ENCODE data around the gene MYADML2.
"Not testable (repeated sequence)": the region's sequence is repeated elsewhere in the genome, so short reads cannot be mapped to it uniquely, and the experiment has no call there.

MYADML2 gene

DNA sequence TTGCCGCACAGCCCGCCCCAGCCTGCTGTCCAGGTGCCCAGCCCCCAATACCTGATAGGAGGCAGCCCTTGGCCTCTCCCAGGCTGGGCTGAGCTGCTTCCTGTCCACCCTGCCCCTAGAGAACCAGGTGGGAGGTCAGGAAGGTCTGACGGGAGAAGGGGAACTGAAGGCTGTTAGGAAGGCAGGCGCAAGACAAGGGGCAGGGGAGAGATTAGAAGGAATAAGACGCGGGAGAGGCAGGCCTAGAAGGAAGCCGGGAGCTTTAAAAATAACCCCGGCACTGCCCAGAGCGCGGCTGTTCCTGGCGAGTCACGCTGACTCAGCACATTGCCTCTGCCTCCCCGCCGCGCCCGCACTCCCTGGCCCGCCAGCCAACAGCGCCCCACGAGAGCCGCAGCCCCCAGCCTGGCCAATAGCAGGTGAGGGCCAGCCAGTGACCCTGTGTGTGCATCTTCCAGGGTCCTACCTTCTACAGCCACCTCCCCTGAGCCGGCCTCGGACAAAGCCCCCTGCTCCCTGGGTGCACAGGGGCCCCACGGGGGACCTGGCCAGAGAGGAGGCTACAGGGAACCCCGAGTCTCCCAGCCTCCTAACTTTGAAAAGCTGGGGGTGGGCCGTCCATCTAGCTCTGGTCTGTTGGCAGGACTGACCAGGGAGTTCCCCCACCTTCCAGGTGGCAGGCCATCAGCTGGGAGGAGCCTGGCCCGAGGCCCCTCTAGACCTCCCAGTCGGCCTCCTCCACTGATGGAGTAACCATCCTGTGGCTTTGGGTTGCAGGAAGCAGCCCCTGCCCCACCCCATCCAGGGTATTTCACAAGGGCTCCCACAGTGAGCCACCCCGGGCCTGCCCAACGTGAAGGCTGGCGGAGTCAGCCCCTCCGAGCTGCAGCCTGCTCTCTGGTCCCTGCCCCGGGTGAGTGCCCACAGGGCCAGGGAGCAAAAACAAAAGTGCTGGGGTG is 23.5 kb downstream of the MYADML2 start:
- DNase-seq: peak; percentile 95

DNA sequence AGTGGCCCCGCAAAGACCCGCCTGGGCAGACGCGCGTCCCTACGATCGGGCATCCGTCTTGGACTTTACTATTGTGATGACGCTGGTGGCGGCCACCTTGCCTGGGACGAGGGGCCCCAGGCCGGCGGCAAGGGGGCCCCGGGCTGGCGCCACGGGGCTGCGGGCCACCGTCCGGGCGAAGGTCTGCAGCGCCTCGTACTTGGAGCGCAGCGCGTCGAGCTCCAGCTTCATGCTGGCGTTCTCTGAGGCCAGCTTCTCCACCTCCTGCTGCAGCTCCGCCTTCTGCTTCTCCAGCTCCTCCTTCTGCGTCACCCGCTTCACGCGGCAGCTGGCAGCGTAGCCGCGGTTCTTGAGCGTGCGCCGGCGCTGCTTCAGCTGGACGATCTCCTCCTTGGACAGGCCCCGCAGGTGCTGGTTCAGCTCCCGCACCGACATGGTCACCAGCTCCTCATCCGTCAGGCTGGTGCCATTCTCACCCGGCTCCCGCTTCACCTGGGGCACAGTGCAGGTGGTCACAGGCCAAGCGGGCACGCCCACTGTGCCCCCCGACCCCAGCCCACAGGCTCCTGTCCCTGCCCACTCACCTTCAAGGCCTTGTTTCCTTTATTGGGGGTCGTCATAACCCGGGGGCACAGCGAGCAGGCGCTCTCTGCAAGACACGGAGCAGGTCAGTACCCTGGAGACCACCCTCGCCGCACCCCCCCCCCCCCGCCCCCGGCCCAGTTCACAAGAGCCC is 24.3 kb downstream of the MYADML2 start:
- DNase-seq: no peak

DNA sequence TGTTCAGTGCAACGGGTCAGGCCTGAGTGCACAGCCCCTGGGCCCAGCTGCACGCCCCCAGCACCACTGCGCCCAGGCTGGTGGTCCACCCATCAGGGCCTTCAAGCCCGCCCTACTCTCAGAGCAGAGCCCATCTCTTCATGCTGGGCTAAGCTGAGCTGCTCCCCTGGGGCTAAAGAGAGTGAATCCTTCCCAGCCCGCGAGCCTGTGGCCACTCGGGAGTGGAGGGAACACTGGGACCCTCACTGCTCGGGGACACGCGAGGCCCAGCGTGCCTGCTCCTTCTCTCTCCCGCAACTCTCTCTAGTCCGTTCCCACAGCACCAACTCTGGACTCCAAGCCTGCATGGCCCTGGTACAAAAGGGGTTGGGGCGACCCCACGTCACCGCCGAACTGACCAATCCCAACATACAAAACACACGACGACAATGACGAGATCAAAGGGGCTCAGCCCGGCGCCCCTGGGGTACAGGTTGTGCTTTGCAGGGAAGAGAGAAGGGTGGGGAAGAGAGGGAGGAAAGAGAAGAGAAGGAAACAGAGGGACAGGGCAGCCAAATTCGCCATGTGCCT is 25.0 kb downstream of the MYADML2 start:
- no peak for DNase-seq

DNA sequence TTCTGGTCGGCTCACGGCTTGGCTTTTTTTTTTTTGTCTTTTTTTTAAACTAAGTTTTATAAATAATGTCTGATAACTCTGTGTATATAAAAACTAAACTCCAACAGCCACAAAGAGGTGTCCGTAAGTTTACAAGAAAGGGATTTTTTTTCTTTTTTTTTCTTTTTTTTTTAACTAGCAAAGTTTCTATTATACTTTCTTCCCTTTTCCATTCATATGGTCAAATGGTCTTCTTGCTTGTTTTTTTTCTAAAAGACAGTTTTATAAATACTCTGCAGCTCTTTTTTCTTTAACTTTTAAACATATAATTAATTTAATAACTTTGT is 25.5 kb downstream of the MYADML2 start:
- DNase-seq: no peak

DNA sequence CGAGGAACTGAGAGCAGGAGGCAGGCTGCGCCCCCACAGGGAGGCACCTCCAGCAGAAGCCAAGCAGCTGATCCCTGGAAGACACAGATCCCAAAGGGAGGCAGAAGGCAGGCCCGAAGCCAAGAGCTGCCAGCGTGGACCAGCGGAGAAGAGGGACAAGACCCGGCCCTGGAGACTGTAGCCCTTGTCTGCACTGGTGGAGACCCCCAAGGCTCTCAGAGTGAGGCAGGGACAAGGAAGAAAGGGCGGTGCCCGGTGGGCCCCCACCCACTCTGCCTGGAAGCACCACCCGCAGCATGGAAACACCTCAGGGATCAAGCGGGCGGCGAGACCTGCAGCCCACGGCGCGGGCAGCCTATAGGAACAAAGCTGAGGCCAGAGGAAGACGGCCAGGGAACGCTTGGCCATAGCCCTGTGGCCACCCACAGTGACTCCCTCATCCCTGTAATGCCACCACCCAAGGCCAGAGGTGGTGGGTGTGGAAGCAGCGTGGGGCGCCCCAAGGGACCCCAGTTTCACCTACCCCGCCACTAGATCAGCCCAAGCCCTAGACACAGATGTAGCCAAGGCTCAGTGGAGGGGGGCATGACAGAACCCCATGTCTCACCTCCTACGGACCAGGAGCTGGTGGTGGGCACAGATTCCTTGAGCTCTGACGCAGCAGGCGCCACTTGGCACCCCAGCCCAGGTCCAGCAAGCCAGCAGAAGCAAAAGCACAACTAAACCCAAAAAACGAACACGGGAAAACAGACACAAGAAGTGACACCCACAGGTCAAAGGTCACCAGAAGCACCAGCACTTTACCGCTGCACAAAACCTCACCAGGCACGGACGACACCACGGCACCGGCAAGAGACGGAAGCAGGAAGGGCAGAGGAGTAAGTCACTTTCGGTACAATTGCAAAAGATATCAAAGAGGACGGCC is 26.2 kb downstream of the MYADML2 start:
- no peak for DNase-seq

DNA sequence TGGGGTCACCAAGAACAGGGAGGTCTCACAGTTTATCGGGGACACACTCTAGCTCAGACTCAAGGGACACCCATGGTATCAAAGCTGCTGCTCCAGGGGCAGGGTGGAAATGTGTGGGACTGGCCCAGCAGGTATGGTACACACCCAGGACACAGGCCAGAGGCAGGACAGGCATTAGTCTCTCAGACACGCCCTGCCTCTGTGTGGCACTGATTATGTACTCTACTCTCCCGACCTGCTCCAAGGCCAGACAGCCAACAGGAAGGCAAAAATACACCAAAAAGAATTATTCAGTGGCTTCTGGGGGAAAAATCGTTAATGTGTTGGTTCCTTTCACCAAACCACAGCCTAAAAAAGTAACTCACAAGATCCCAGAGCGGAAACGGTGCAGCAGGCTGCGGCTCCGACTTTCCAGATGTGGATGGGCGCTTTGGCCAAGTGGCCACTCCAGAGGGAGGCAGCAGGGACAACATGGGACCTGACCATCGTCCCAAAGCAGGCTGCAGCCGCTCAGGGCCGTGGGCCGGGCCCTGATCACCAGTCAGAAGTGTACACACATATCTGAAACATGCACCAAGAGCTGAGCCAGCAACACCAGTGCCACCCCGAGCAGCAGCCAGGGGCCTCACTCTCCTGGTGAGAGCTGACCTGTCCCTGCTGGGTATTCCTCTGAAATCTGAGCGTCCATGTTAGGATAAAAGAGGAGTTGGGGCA is 28.0 kb downstream of the MYADML2 start:
- DNase-seq: peak; percentile 64

DNA sequence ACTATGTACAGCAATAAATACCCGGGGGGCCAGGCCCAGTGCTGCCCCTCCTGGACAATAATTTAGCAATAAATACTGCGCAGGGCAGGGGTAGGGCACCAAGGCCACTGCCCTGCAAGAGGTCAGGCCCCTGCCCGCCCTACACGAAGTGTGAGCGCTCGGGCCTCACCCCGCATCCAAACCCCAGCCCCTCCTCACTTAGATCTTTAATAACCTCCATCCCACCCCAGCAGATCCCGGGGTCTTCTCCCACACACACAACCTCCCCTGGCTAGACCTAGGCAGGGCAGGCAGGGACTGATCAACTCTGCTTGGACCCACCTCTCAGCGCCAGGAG is 28.7 kb downstream of the MYADML2 start:
- DNase-seq: not testable (repeated sequence)

DNA sequence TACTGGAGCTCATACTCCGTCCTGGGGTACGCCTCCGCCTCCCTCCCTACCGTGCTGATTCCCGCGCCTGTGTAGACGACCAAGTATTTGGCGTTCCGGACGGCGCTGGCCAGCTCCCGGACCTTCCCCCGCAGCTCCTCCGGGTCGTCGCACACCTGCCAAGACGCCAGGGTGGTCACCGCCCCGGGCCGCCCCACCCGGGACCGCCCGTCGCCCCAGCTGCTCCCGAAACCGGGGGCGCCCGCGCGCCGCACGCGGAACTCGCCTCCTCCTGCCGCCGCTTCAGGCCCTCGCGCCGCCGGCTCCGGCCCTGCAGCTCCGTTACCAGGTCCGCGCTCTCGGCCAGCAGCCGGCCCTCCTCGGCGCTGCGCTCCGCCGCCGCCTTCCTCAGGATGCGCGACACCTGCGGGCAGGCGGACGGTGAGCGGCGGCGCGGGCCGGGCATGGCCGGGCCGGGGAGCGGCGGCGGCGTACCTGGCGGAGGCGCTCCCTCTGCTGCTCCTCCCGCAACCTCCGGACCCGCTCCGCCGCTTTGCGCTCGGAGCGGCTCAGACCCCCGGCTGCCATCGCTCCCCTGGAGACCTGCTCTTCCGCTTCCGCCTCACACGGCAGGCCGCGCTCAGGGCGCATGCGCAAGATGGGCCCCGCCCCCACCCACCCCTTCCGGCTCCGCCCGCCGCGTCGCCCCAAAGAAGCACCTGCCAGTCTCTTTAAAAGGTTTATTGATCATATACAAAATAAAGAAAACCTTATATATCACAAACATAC is 29.3 kb downstream of the MYADML2 start, which contains the start of gene SIRT7:
Gene SIRT7, minus strand, starts transcription at position 612 of the 768 bp plus-strand sequence. Its CDS starts 45 bp downstream, at position 567.
- peak; percentile 91 for DNase-seq

DNA sequence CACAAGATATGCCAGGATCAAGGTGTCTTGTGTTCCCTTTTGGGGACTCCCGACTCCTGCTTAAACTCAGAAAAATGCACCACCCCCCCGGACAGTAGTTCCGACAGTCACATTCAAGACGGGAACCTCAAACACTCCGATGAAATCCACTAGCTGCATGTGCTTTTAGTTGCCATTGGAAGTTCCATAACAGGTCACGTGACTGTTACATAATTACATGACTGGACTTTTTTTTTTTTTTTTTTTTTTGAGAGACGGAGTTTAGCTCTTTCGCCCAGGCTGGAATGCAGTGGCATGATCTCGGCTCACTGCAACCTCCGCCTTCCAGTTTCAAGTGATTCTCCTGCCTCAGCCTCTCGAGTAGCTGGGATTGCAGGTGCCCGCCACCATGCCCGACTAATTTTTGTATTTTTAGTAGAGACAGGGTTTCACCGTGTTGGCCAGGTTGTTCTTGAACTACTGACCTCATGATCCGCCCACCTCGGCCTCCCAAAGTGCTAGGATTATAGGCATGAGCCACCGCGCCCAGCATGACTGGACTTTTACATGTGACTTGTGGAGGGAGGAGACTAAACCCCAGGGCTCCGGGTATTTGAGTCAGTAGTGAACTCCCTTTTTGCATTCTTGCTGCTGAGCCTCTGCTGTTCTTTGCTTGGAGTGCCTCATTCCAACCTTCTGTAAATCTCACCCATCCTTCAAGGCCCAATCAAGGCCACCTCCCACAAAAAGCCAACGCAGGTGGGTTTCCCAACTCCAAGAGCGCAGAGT is 30.6 kb downstream of the MYADML2 start:
- DNase-seq: peak; percentile 56

DNA sequence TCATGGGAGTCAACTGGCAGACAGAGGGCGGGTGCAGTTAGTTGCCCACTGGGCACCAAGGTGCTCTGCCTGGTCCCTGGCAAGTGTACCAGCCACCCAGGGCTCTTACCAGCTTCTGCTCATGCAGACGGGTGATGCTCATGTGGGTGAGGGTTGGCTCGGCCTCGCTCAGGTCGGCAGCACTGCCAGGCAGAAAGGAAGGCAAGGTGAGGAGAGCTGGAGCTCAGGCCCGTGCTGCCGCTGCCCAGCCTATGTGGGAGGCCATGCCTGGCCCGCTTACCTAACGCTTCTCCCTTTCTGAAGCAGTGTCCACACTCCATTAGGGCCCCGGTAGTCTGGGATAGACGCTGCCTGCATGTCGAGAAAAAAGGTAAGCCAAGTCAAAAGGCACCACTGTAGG is 31.7 kb downstream of the MYADML2 start:
- DNase-seq: no peak

DNA sequence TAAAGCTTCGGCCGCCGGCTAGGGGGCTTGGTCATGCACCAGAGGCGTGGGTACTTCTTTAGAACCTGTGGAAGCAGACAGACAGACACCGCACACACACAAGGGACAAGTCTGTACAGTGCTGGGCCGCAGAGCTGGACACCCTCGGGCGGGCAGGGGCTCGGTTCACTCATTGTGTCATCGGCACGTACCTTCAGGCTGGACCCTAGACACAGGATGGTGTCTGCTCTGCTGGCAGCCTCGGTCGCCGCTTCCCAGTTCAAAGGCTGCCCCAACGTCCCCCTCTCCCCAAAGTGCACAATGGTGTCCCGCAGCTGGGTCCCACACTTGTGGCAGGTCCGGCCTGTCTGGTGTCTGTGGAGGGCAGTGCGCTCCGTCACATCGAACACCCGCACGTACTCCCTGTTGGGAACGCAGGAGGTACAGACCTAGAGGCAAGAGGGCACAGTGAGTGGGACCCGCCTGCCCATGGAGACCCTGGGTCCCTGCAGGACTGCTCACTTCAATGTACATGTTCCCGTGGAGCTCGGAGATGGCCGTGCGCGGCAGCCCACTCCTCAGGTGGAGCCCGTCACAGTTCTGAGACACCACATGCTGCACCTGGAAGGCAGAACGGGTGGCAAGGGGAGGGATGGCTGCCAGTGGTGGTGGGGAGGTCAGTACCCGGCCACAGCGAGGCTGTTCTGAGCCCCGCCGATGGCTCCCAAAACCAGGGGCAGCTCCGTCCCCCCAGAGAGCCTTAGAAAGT is 32.8 kb downstream of the MYADML2 start:
- no peak for DNase-seq

DNA sequence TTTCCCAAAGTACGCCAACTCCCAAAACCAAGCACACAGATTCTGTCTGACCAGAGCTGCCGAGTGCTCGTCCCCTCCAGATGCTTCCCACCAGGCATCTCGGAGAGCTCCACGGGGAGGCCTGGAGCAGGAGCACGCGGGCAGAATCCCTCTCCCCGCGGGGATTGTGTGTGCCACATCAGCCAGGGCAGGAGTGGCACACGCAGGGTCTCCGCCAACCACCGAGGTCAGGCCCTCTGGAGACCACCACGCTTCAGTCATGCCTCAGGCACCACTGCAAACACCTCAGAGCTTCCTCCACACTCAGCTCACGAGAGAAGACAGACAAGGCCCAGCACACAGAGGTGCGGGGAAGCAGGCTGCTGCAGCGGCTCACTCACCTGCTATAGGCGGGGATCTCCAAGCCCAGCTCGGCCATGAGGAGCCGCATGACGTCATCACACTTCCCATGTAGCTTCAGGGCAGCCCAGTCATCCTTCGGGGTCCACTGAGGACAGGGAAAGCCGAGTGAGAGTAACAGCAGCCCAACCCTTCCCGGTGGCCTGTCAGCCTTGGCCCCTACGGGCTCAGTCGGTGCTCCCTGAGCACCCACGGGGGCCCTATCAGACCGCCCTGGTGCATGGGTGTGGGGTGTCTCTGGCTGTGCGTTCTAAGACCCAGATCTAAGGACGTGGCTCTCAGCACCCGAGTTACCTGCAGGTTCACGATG is 33.5 kb downstream of the MYADML2 start:
- DNase-seq: no peak

DNA sequence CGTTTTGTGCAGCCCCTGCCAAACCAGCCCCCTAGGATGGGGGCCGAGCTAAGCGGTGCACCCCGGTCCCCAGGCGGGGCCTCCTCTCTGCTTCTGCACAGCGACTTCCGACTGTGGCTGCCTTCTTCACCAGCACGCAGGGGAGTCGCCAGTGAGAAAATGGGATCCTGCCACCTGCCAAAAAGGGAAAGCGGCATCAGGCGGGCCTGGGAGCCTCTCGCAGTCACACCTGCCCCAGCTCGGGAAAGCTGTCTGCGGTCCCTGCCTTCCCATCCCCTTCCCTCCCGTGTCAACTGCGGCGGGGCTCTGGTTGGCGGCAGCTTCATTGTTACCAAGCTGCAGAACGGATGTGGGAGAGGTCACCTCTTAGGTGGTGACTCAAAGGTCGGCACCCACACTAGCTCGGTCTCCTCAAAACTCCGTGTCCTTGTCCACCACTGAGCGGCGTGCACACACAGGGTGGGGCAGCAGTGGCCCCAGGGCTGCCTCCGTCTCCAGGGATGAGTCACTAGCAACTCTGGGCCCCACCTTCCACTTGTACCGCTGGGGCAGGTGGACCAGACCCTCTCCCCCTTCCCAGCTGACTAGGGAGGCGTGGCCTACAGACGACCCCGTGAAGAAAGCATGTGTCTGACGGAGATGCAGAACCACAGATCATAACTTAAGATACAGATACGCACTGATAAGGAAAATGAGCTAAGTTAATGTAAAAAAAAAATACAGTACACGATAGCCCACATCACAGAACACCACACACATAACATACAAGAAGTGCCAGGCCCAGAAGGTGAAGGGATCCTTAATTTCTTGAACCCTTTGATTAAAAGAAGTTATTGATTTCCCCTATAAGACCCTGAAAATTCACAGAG is 34.4 kb downstream of the MYADML2 start:
- DNase-seq: peak; percentile 30

DNA sequence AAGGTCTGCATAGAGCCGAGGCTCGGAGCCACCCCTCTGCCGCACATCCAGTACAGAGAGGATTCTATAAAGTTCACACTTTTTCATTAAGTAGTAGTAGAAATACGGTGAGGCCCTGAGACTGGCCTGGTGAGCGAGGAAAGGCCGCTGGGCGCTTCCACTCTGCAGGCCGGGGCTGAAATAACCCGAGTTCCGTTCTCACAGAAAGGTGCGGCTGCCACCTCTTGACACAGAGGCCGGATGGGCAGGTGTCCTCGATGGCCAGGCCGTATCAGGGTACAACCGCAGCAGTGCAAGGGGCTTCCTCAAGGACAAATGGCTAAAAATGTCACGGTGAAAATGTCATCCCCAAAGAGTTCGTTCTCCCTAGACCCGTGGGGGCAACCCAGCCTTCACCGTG is 35.1 kb downstream of the MYADML2 start:
- no peak for DNase-seq

DNA sequence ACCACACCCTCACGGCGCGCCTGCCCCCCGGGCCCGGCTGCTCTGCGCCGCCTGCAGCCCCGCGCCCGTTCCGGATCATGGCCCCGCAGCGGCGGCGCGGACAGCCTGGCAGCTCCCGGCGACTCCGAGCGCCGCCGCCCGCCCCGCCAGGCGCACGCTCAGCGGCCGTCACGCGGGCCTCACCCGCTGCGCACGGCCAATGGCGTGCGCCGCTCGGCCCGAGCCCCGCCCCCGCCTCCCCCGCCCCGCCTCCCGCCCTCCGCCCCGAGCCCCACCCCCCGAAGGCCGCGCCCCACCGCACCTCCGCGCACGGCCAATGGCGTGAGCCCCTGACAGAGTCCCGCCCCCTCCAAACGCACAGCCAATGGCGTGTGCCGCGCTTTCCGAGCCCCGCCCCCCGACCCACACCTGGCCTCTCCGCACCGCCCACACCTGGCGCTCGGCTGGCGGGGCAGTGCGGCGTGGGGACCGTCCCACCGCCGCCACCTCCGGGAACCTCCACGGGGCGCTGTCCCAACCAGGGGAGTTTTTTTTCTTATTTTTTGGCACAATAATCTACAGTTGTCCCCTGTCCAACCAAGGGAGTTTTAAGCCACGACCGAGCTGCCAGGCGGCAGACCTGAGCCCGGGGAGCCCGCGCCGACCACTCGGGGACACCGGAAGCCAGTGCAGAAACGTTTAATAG is 35.6 kb downstream of the MYADML2 start, which contains the start of gene PCYT2:
Gene PCYT2, minus strand, starts transcription at position 123 of the 685 bp plus-strand sequence. Its CDS starts 44 bp downstream, at position 79.
- peak; percentile 95 for DNase-seq

DNA sequence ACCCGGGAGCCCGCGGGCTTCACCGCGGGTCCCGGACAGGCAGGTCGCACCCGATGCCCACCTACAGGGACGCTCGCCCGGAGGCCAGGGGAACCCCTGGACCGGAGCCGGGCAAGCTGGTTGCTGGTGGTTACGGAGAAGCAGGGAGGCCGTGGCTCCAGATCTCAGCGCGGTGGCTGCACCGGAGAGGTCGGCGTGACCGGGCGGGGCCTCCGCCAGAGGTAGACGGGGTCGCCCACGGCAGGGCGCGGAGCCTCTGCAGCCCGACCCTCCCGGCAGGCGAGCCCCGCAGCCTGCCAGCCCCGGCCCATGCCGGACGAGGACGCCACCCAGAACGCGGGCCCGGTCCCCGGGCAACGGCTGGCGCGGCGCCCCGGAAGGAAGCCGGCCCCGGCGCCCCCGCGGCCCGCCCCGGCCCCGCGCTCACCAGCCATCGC is 36.2 kb downstream of the MYADML2 start:
- DNase-seq: no peak

Measured in hematopoietic multipotent progenitor cell treated with erythropoietin and hydrocortisone succinate and interleukin-3 and kit ligand, for 4 days (in vitro differentiated cells).